Dermis microvascular lymphatic vessel endothelial cell (primary cell): Measurements from ENCODE around the gene A4GALT. TPM values are rescaled to one million over a fixed set of nuclear protein-coding genes. Genes with fewer than 3 reads are reported as not detected.
A peak's percentile ranks its signal among the peaks of the same experiment; 100 is the strongest.
"Not testable (repeated sequence)": the region's sequence is repeated elsewhere in the genome, so short reads cannot be mapped to it uniquely, and the experiment has no call there.

Source experiments
- DNase-seq, 2 donors: peaks; one replicate each; pipeline versions ENCODE4 v3.0.0 to v3.0.0-alpha.2; 2010; ENCODE audit warnings: low read depth in 2 of 2
- total RNA-seq: library from RNA; depleted of rRNA; stranded (reverse); fragments of >200 nt; gene quantifications from 2 replicates; pipeline ENCODE4 v1.2.1, GENCODE V29; 2014

A4GALT gene, protein sequence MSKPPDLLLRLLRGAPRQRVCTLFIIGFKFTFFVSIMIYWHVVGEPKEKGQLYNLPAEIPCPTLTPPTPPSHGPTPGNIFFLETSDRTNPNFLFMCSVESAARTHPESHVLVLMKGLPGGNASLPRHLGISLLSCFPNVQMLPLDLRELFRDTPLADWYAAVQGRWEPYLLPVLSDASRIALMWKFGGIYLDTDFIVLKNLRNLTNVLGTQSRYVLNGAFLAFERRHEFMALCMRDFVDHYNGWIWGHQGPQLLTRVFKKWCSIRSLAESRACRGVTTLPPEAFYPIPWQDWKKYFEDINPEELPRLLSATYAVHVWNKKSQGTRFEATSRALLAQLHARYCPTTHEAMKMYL
- total RNA-seq: 43.8 and 70.8 TPM in 2 replicates

DNA sequence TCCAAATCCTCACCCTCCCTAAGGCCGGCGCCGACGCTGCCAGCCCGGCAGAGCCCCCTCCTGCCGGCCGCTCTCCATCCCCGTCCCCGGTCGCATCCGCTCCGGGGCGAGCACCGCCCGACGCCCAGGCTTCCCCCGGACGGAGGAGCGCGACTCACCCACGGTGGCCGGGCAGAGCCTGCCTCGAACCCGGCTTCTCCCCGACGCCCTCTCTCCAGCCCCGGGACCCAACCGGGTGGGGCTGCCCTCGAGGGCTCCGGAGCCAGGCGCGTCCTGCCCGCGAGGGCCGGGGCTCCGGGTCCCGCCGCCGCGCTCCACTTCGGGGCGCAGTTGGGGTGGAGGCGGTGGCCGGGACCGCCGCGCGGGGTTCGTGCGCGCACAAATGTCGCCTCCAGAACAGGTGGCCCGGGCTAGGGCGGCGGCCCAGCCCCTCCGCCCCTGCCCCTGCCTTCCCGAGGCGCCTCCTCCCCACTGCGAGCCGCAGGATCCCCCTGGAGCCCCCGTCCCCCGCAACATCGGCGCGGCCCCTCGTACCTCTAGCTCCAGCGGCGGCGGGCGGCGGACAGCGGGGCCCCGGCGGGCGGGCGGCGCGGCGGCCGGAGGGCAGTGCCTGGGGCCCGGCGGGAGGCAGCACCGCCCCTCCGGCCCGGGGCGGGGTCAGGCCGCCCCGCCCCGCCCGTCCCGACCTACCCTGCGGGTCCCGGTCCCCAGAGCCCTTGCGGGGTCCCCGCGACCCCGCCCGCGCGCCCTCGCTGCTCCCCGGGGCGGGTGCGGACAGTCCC lies at the start of gene A4GALT:
Gene A4GALT, minus strand, starts transcription at position 608 of the 782 bp plus-strand sequence. CDS start 26,919 bp downstream, outside the sequence.
- DNase-seq: peak in 1 of 2 donors; percentile 29

DNA sequence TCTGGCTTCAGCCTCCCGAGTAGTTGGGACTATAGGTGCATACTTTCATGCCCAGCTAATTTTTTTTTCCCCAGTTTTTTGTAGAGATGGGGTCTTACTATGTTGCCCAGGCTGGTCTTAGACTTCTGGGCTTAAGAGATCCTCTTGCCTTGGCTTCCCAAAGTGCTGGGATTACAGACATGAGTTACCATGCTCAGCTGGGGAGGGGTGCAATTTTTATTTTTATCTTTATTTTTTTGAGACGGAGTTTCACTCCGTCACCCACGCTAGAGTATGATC lies 49.7 kb upstream of the A4GALT start:
- no peak for DNase-seq

DNA sequence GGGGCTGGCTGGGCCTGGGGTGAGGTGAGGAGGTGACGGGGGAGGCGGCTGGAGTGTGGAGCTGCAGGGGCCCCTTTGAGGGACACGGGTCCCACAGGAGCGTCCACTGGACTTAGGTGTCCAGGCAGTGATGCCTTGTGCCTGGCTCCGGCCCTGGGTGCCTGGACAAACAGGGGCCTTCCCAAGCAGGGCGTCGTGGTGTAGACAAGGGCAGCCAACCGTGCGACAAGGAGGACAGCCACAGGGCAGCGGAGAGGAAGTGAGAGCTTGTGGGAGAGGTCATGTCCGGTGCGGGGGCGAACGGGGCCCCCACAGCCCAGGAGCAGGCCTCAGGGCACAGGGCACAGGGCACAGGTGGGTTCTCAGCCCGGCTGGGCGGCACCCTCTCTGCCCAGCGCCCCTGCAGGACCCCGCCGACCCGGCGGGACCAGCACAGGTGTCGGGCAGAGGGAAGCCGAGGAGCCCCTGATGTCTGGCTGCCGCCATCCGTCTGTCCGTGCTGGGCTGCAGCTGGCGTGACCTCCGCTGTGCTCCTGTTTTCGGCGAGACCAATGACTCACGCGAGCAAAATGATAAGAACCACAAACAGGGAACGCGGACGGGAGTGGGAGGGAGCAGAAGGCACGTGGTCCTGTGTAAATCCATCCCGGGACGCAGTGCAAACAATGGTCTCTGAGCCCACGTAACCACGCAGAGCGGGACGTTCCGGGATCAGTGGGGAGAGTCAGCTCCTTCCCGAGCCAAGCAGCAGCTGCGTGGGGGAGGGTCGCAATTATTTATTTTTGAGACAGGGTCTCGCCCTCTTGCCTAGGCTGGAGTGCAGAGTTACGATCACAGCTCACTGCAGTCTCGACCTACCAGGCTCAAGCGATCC lies 49.1 kb upstream of the A4GALT start:
- peak; percentile 43 to 73 for DNase-seq

DNA sequence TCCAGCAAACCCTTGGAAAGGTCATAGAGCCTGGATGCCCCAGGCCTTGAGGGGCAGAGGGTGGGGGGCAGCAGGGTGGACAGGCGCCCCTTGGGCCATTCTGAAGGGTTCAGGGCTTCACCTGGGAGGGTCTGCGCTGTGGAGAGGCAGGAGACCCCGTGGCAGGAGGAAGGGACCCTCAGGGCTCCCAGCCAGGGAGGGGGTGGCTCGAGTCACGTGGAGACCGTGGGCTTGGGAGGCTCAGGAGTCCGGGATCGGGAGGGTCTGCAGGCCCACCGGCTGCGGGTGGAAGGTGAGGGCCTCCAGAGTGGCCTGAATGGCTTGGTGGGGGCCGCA lies 48.5 kb upstream of the A4GALT start:
- DNase-seq: no peak

DNA sequence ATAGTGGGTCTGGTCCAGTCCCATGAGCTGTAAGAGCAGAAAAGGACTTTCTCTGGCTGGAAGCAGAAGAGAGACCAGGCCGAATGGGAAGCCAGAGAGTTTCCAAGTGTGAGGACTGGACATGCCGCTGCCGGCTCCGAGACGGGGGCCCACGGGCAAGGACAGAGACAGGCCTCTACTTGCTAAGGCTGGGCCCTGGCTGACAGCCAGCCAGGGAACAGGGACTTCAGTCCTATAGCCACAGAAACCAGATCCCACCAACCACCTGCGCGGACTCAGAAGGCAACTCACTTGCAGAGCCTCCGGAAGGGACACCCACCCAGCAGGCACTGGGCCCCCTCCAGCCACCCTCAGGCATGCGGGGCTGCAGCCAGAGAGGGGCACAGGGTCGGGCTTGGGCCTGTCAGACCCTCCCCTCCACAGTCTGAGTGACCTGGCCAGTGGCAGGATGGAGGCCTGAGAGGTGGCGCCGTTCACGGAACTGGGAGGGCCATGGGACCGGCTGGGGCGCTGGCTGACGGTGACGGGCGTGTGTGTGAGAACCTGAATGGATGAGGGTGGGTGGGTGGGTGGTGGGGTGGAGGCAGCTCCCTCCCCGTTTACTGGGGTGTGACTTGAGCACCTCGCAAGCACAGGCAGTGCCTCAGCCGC lies 47.8 kb upstream of the A4GALT start:
- DNase-seq: no peak

DNA sequence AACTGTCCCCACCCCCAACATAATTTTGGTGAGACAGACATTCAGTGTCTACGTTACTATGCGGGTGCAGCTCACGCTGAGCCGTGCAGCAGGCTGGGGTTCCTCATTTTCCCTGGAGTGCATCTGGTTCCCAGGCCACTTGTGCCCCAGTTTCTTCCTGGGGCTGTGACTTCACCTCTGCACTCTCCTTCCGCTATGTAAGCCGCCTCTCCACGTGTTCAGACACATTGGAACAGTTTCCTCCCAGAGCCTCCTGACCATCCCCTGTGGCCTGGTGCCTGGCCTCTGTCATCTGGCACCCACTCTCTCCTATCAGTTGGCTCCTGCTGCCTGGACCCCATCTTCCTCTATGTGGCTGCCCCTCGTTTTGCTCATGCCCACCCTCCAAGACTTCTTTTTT lies 46.2 kb upstream of the A4GALT start:
- no peak for DNase-seq

DNA sequence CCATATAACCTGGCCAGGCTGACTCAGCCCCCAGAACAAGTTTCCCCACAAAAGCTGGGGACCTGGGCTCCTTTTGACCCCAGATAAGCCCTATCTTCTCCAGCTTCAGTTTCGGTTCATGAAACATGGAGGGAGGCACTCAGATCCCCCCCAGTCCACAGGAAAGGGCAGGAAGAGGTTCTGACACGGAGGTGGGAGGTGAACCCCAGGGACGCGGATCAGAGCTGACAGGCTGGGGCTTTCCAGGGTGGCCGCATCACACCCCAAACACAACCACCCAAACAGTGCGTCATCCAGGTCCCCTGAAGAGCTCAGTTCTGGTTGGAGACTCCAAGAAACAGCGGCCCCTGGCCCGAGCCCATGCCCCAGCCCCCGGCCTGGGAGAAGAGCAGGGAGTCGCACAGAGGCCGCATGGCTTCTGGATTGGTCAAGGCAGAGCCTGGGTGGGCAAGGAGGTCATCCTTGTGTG lies 44.3 kb upstream of the A4GALT start:
- DNase-seq: no peak

DNA sequence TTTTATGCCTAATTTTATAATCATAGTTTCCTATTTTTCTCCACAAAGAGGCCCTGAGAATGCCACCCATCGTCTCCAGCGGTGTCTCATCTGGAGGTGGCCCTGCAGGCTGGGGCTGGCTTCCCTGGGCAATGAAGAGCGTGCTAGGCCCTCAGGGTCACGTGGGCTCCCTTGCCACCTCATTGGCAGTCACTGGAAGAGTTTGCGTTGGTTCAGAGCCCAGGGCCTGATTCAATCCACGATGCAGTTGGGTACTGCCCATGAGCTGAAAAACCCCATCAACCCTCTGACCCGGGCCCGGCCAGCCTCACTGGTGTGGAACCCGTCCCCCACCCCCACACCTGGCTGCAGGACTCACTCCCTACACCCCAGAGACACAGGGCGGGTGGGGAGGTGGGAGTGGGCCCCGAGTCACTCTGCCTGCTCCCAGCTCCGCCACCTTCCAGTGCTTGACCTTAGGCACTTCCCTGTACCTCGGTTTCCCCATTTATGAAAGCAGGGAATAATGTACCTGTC lies 43.4 kb upstream of the A4GALT start:
- no peak for DNase-seq

DNA sequence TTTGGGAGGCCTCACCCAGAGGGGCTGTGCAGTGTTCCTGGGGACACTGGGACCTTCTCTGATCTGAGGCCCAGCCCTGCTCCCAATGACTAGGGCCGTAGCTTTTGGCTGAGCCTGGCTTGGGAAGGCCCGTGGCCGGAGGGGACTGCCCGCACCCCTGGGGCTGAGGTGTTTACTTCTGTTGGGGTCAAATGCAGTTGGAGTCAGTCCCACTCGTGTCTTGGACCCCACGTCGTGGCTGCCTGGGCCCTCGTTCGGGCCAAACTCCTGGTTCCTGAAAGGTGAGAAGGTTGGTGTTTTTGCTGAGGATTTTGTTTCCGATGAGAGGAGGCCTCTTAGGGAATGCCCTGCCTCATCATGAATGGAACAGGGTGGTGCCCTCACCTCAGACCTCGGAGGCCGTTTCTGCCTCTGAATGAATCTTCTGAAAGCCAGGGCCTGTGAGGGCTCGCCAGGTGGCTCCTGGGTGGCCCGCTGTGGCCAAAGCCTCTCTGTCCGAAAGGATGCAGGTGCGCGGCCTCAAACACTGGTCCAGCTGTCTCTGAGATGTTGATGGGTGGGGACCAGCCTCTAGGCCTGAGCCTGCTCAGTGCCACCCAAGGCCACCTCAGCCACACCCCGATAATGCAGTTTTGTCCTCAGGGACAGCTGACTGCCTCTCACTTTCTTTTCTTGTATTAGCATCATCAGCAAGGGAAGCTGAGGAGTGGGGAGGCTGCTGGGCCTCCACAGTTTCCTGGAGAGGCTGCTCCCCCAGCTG lies 40.3 kb upstream of the A4GALT start:
- no peak for DNase-seq

DNA sequence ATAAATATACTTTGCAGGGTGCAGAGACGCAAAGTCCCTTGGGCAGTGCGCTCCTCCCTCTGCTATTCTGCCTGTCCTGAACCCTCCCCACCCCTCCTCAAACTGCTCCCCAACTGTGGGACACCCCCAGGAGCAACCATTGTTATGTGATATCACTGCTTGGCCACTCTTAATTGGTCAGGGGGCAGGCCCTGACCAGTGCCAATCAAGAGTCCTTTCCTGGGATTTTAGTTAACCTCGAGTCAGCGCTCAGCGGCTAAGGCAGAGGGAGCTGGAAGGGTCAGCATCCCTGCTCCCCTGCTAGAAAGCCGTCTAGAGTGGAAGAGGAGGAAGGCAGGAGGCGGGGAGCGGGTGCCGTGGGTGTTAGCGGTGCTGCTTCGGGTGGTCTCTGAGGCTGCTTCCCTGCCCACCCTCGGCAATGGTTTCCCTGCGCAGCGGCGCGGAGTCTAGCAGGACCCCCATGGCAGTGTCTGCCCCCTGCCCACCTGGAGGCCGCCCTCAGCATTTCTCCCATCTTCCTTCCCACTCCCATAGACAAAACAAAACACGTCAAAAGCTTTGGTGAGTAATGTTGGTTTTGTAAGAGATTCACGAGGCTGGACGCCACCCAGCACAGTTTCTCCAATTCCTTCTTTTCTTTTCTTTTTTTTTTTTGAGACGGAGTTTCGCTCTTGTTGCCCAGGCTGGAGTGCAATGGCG lies 38.4 kb upstream of the A4GALT start:
- DNase-seq: no peak

DNA sequence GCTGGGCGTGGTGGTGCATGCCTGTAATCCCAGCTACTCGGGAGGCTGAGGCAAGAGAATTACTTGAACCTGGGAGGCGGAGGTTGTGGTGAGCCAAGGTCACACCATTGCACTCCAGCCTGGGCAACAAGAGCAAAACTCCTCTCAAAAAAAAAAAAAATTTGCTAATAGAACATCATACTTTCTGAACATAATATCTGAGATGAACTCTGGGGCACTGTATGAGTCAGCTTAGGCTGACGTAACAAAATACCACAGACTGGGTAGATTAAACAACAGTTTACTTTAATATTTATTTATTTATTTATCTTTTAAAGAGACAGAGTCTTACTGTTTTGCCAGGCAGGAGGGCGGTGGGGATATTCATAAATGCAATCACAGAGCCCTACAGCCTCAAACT lies 34.9 kb upstream of the A4GALT start:
- DNase-seq: peak; percentile 49 to 61

DNA sequence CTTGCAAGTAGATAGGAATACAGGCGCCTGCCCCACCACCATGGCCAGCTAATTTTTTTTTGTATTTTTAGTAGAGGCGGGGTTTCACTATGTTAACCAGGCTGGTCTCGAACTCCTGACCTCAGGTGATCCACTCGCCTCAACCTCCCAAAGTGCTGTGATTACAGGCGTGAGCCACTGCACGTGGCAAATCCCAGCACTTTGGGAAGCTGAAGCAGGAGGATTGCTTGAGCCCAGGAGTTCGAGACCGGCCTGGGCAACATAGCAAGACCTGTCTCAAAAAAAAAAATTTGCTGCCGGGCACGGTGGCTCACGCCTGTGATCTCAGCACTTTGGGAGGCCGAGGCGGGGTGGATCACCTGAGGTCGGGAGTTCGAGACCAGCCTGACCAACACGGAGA lies 34.5 kb upstream of the A4GALT start:
- not testable (repeated sequence) for DNase-seq

DNA sequence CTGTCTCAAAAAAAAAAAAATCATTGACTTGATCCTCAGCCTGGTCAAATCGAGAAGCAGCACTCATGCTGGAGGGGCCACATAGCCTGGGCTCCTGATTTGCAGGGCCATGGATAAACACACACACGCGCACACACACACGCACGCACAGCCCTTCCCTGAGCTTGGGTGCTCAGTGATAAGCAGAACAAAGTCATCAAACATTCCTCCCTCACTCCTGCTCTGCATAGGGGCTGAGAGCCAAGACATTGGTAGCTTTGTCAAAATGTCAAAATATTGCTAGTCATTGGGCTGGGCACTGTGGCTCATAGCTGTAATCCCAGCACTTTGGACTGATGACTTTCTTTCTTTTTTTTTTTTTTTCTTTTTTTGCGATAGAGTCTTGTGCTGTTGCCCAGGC lies 34.0 kb upstream of the A4GALT start:
- no peak for DNase-seq

DNA sequence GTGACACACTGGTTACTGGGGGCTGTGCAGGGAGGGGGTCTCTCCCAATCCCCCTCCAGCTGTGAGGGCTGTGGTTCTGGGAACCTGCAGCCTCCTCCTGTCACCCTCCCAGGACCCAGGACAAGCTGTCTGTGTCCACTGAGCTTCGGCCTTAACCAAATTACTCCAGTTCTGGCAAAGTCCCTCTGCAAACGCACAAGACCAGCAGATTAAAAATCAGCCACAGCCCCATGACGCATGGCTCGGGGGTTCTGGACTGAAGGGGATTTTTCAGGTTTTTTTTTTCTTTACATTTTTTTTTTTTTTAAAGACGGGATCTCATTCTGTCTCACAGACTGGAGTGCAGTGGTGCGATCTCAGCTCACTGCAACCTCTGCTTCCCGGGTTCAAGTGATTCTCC lies 32.2 kb upstream of the A4GALT start:
- no peak for DNase-seq

DNA sequence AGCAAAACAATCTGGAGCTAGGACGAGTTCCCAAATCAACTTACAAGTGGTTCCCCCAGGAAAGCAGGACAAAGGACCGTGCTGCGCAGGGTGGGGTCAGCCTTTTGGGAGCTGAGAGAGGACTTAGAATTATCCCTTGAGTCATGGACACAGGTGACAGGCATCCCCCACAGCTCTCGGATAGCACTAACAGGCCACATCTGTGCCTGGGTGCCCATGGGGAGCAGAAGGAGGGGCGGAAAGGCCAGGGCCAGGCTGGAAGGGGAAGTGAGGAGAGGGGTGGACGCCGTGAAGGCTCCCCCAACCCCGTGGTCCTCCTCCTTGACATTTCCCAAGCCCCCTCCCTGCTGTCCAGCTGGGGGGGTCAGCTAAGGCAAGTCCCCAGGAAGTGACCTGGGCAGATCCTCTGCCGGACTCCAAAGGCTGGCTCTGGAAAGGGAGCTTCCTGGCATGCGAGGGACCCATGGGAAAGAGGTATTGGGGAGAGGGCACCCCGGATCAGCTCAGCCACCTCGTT lies 31.6 kb upstream of the A4GALT start:
- no peak for DNase-seq

DNA sequence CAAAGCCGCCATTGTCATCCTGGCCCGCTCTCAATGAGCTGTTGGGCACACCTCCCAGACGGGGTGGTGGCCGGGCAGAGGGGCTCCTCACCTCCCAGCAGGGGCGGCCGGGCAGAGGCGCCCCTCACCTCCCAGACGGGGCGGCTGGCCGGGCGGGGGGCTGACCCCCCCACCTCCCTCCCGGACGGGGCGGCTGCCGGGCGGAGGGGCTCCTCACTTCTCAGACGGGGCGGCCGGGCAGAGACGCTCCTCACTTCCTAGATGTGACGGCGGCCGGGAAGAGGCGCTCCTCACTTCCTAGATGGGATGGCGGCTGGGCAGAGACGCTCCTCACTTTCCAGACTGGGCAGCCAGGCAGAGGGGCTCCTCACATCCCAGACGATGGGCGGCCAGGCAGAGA lies 29.8 kb upstream of the A4GALT start:
- DNase-seq: not testable (repeated sequence)

DNA sequence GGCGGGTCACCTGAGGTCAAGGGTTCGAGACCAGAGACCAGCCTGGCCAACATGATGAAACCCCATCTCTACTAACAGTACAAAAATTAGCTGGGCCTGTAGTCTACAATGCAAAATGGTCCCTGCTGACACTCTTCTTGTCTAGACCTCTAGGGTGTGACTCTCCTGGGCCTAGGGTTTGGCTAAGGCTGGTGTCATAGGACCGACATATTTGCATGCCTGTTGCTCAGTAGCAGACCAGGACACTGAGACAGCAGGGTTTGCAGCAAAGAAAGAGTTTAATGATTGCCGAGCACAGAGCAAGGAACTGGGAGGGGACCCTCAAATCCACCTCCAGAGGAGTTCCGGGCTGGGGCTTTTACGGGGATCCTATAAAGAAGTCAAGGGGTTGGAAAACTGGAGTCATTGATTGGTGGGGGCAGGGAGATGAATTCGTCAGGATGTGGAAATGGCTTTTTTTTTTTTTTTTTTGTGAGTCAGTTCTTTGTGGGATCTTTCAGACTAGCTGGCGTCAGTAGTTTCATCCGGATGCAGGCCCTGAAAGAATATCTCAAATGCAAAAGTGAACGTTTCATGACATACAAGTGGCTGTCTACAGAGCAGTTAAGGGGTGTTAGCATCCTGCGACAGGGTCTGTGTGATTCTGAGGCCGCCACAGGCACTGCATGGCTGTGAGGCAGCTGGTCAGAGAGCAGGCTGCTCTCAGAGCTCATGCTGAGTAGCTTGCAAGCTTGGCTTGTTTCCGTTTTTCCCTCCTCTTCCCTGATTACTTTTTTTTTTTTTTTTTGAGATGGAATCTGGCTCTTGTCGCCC lies 27.2 kb upstream of the A4GALT start:
- DNase-seq: peak; percentile 43 to 68

DNA sequence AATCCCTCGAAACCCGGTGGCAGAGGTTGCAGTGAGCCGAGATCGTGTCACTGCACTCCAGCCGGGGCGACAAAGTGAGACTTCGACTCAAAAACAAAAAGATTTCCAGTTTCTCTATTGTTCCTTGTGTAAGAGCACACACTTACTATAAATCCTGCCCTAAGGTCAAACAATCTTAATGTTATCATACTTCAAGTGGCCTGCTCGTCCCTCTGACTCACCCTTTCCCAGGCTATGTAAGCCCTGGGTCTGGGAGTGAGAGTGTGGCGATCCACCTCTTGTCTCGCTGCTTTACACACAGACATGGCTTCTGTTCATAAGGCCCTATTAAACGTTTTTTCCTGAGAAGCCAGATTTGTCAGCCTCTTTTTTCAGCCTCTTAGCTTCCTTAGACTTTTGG lies 24.4 kb upstream of the A4GALT start:
- DNase-seq: peak in 1 of 2 donors; percentile 71

DNA sequence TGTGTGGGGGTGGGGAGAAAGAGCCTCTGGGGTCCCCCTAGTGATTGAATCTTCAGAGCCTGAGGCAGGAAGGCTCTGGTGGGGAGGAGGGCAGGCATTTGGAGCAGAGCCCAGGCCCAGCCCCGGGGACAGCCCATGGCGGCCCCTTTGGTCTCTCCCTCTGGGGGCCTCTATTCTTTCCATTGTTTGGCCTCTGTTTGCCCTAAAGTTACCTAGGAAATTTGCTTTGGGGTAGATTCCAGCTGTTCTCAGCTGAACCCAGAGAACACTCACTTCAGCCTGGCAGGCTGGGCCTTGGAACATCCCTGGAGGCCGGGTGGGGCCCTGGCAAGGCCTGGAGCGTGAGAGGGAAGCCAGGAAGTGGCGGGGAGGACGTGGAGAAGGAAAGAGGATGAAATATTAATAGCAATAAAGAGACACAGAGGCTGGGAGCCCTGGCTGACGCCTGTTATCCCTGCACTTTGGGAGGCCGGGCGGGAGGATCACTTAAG lies 22.9 kb upstream of the A4GALT start:
- DNase-seq: peak; percentile 79
